ENCODE data around the gene SMARCA2.
A peak's percentile ranks its signal among the peaks of the same experiment; 100 is the strongest.

SMARCA2 gene

DNA sequence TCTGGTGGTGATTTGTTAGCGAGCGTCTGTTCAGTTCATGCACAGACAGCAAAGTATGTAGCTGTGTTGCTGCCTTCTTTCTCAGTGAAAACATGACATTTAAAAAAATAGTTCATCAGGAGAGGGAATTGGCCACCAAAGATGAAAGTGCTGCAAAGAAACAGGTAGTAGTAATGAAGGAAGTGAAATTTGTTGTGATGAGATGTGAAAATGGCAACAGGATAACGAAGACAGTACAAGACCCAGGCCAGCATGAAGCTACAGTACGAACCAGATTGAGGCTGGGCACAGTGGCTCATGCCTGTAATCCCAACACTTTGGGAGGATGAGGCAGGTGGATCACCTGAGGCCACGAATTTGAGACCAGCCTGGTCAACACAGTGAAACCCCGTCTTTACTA lies 136.0 kb downstream of the SMARCA2 start:
- no peak for DNase-seq

- no peak for DNase-seq
Measured at GRCh38 chr9:2152966-2153629, 138.0 kb downstream of the SMARCA2 start.

DNA sequence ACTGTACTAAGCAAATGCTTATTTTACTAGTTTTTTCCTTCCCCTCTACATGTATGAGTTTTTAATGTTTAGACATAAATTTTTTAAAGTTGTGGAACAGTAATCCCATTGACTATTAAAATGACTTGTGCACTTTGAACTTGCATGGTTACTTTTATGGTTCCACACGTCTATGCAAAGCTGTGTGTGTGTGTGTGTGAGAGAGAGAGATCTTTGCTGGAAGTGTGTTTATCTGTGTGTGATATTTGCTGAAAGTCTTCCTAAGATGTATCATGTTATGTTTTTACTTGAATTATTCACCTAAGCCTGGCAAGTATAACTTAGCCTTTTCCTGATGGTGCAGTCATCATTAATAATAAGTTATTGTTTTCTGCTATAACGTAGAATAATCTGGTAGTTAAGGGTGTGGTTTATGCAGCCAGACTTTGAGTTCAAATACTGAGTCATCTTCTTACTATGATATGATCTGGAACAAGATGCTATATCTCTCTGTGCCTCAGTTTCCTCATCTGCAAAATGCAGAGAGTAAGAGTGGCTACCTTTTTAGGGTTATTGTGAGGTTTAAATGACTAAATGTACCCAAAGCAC lies 138.6 kb downstream of the SMARCA2 start:
- DNase-seq = no peak

- no peak for DNase-seq
Measured at GRCh38 chr9:2154731-2155130, 139.6 kb downstream of the SMARCA2 start.

- DNase-seq = no peak
Measured at GRCh38 chr9:2155966-2156365, 140.8 kb downstream of the SMARCA2 start.

DNA sequence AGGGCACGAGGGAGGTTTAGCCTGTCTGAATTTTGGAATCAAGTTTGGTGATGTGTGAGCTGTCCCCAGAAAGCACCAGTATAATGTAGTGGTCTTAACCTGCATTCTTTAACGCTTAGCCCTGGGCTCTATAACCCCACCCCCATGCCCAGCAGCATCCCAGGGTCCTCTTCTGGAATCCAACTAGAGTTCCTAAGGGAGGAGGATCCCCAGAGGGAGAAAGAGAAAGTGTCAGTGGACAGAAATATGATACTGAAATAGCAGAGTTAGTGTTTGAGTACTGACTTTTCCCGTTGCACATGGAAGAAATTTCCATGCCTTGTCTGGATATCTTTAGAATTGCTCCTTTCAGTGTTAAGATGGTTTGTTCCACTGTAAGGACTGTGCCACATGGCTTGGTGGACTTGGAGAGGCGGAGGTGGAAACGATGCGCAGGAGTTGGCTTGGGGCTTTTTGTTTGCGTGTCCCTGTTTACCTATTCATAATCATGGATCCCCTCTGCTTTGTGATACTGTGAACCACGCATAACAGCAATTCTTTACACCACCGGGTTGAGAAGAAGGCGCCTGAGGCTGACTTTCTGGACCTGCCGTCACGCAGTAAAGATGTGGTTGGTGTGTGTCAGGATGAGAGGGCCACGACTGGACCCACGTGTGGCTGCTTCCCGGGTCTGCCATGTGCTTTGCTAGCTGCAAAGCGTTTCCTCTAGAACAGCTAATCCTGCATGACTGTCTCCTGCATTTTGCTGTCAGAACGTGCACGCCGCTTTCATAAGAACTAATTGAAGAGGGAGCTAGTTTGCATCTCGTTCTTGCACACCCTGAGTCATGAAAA lies 142.3 kb downstream of the SMARCA2 start:
- DNase-seq = peak; percentile 64

DNA sequence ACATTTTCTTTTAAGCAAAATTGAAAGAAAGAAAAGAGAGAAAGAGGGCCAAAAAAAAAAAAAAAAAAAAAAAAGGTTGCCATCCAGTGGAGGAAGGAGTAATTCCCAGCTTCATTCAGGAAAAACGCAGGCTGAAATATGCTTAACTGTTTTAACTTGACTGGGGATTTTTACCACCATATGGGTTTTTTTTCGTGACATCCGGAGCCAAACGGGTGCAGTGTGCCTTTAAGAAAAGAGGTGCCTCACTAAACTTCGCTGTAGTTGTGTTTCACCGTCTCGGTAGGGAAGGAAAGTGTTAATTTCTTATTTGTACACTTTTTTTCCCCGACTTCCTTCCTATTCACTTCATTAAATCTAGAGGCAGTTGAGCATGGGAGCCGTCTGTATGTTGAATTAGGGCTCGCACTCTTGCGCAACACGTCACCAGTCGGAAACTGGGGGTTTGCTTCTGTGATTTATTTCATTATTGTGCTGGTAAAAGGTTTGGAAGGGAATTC lies 143.0 kb downstream of the SMARCA2 start:
- DNase-seq = peak; percentile 55

DNA sequence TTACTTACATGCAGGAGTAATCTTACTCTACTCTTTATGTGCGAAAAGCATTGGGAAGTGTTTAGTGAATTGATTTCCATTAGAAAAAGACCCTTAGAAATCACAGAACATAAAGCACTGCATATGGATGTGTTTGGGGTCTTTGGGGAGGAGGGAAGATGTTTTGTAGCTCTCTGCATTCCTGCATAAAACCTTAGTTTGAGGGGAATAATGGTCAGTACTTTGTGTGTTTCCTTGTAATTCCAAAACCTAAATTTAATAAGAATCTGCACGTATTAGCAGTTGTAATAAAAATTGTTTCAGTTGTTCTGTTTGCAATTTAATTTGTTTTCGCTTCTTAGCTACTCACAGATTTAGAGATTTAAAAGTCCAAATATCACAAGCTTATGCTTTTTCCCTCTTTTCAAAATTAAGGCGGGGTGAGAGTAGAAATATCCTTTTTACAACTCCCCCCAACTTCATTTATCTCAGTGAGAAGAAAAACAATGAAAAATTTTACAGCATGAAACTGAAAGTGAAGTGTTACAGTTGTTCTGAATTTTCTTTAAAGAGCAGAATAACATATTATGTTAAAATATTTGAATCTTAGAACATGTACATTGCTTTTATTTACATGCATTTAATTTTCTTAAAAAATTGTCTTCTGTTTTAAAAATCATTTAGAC lies 143.8 kb downstream of the SMARCA2 start:
- DNase-seq = no peak

GRCh38 chr9:2159521-2160454 lies 144.6 kb downstream of the SMARCA2 start:
- DNase-seq = peak; percentile 56

- DNase-seq = no peak
Measured at GRCh38 chr9:2161661-2162060, 146.5 kb downstream of the SMARCA2 start.

GRCh38 chr9:2163231-2163885 lies 148.2 kb downstream of the SMARCA2 start:
- no peak for DNase-seq

DNA sequence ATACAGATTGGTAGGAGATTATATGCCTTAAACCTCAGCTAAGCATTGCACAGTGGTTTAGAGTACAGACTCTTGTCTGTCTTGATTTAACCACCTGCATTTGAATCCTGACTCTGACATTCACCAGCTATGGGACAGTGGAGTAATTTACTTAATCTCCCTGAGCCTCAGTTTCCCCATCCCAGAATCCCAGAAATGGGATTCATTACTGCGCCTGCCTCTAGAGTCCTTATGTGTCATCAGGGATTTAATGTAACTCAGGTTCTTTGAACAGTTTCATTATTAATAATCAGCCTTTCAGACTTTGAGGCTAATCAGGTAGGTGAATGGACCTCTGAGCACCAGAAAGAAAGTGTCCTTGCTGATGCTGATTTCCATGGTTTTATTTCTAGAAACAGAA lies 149.1 kb downstream of the SMARCA2 start:
- no peak for DNase-seq

DNA sequence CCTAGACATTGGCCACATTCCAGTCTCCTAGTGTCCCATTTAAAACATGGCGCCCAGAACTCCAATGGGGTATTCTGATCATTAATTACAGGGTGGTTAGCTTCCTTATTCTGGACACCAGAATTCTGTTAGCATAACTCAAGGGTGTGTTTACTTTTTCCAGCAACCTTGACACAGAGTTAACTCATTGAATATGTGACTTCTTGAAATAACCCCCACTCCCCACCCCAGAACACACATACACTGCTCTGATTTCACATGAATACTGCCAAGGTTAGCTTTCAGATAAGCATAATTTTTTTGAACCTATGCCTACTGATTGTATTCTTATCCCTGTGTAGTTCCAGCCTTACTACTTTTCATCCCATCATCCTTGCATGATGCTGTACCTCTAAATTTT lies 151.1 kb downstream of the SMARCA2 start:
- no peak for DNase-seq

- DNase-seq = no peak
Measured at GRCh38 chr9:2169035-2169434, 153.9 kb downstream of the SMARCA2 start.

DNA sequence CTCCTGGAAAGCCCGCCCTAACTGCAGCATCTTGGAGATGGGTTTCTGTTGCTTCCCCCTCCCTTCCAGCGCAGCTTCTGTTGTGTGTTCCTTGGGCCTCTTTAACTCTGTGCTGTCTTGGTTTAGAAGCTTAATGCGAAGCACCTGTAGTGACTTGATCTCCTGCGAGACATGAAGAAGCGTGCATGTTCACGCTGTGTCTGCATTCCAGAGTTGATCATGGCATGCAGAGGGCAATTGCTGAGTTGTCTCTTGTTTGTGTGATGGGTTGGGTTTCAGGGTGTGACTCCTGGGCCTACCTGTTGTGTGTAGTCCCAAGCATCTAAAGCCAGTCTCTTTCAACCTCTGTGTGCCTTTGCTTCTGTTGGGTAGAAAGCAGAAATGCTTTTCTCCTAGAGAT lies 155.6 kb downstream of the SMARCA2 start:
- DNase-seq = no peak

GRCh38 chr9:2173170-2173569 lies 158.0 kb downstream of the SMARCA2 start:
- no peak for DNase-seq

DNA sequence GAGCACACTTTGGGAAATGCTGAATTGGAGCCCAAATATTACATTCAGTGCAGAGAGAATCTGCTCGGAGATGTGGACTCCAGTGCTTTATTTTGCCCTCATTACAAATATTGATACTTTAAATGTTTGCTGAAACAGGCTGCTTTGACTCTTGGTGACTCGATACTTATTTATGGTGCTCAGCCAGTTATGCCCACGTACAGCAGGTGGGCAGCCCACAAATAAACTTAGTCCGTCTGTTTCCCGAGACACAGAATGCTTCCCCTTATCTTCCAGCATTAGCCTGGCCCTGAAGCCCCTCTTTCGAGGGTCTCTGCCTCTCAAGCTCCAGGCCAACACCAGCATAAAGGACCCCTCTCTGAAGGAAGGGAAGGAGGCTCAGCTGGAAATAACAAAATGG lies 158.7 kb downstream of the SMARCA2 start:
- no peak for DNase-seq

GRCh38 chr9:2174306-2174705 lies 159.2 kb downstream of the SMARCA2 start:
- DNase-seq = no peak

DNA sequence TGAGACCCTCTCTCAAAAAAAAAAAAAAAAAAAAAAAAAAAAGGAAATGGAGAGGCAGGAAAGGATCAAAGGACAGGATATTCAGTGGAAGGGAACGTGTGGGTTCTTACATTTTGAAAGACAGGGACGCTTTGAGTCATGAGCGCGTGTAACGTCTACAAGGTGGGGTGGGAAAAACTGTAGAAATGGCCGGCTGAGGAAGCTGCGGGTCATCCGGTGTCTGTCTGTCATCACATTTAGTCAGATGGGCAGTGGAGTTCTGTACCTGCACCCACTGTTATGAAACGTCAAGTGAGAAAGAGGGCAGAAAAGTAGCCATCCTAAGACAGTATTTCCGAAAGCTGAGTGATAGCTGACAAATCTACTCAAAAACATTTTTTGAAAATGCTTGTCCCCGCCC lies 159.8 kb downstream of the SMARCA2 start:
- DNase-seq = no peak

DNA sequence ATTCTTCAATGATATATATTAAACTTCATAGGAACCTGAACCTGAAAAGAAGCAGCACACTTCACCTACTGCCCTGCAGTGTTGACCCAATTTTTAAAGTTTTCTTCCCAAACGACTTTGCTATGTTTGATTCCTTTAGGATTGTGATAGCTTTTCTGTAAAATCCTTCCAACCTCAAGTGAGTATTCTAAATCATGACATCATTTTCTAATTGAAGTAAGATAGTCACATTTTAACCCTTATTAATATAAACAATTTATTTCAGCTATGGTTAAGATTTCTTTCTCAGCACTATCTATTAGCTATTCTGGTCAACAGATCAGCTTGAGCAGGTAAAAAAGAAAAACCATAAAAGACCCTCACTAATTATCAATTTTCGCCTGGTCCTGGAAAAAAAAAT lies 162.0 kb downstream of the SMARCA2 start:
- DNase-seq = no peak

DNA sequence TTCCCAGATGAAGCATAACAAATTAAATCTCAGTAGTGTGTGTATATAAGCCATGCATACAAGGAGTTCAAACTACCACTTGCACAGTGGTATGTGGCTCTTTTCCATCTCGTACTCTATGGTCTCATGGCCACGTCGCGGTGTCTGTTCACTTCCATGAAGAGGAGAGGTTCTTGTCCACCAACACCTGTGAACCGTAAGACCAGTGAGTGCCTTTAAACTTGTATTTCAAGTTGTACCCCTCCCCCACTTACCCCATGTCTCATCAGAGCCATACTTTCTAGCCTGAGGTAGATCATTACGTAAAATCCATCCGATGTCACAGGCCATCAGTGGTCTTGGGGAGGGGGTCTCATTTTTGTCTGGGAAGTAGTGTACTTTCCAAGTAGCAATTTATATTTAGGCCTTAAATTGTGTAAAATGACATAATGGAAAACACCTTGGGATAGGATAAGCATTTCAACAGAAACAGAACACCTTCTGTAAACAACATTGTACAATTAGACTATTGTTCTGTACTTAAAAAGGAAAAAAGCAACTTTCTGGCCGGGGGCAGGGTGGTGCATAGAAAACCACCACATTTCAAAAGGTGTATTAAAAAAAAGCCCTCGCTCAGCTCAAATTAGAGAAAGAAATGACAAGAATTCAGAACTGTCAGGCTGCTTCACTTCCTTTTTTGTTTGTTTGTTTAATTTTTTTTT lies 163.0 kb downstream of the SMARCA2 start:
- no peak for DNase-seq

Measured in right forelimb (tissue), 1 donor.